Bronchial epithelial cell (primary cell): ENCODE data around the gene ATP10D. TPM values are rescaled to one million over a fixed set of nuclear protein-coding genes. Genes with fewer than 3 reads are reported as not detected.
A peak's percentile ranks its signal among the peaks of the same experiment; 100 is the strongest.
"Not testable (repeated sequence)": the region's sequence is repeated elsewhere in the genome, so short reads cannot be mapped to it uniquely, and the experiment has no call there.

Source experiments
- DNase-seq: peaks from one replicate; pipeline ENCODE4 v3.0.0-alpha.2; 2010; ENCODE audit warnings: low read depth
- FAIRE-seq: peaks from 2 replicates; lab custom pipeline; 2011; peaks lifted over from hg19 to GRCh38; lab: Jason Lieb, UNC
- H3K27me3 ChIP-seq: 2 replicates; pipeline ENCODE4 v1.5.1; 2011; ENCODE audit warnings: low read length; ENCODE audit not compliant: control insufficient read depth, insufficient read depth
- H3K36me3 ChIP-seq: 2 replicates; pipeline ENCODE4 v1.5.1; 2011; ENCODE audit warnings: low read length; ENCODE audit not compliant: control insufficient read depth, insufficient read depth
- H3K4me3 ChIP-seq: 2 replicates; pipeline ENCODE4 v1.5.1; 2011; ENCODE audit warnings: mild to moderate bottlenecking, low read depth, low read length, control low read depth
- CTCF ChIP-seq: IDR thresholded peaks from 2 replicates; pipeline ENCODE4 v1.5.1; 2011; ENCODE audit warnings: mild to moderate bottlenecking, moderate library complexity, low read length, control low read depth, inconsistent platforms; ENCODE audit not compliant: insufficient read depth, severe bottlenecking
- total RNA-seq: library from RNA; depleted of rRNA; stranded (reverse); fragments of >200 nt; gene quantifications from 2 replicates; pipeline ENCODE4 v1.2.1, GENCODE V29; 2014

Gene ATP10D
- total RNA-seq, 1 donor from 2014 or later: 20.0 TPM

GRCh38 chr4:47525154-47525819 is 40.2 kb downstream of the ATP10D start:
- H3K36me3 ChIP-seq: peaks cover 1% of the 10 kb centered on the region
- no peaks in the 10 kb centered on the region for H3K27me3 ChIP-seq
- no peak for FAIRE-seq
- no peak for TF ChIP-seq CTCF
- no peak overlapping the region for H3K4me3 ChIP-seq
- DNase-seq: peak; percentile 94

- DNase-seq: peak; percentile 52
- H3K27me3 ChIP-seq: no peaks in the 10 kb centered on the region
- no peak overlapping the region for H3K4me3 ChIP-seq
- no peak for TF ChIP-seq CTCF
- H3K36me3 ChIP-seq: peaks cover 1% of the 10 kb centered on the region
- no peak for FAIRE-seq
Observed at GRCh38 chr4:47526281-47526680, 41.2 kb downstream of the ATP10D start.

GRCh38 chr4:47528646-47529045 is 43.6 kb downstream of the ATP10D start:
- DNase-seq: peak; percentile 64
- not testable (repeated sequence) for H3K4me3 ChIP-seq, FAIRE-seq, H3K36me3 ChIP-seq, H3K27me3 ChIP-seq

GRCh38 chr4:47530801-47531200 is 45.7 kb downstream of the ATP10D start:
- FAIRE-seq (no peak), DNase-seq (no peak)
- TF ChIP-seq CTCF: no peak
- H3K27me3 ChIP-seq: no peaks in the 10 kb centered on the region
- peaks cover 4% of the 10 kb centered on the region for H3K36me3 ChIP-seq
- H3K4me3 ChIP-seq: no peak overlapping the region

GRCh38 chr4:47531241-47531953 is 46.3 kb downstream of the ATP10D start:
- DNase-seq (peak; percentile 93), FAIRE-seq (peak; percentile 13)
- TF ChIP-seq CTCF: no peak
- no peaks in the 10 kb centered on the region for H3K27me3 ChIP-seq
- H3K36me3 ChIP-seq: peaks cover 4% of the 10 kb centered on the region
- H3K4me3 ChIP-seq: no peak overlapping the region

- Histone ChIP-seq H3K4me3 (no peak overlapping the region), H3K27me3 (no peaks in the 10 kb centered on the region), H3K36me3 (peaks cover 4% of the 10 kb centered on the region)
- no peak for DNase-seq
- no peak for TF ChIP-seq CTCF
- no peak for FAIRE-seq
Observed at GRCh38 chr4:47531954-47532321, 46.9 kb downstream of the ATP10D start.
